HS-5 (cell line): ENCODE data around the gene TMEM191B.
"Not testable (repeated sequence)": the region's sequence is repeated elsewhere in the genome, so short reads cannot be mapped to it uniquely, and the experiment has no call there.

Source experiments
- DNase-seq: peaks from one replicate; pipeline ENCODE4 v3.0.0-alpha.2; 2012; ENCODE audit warnings: low read depth

The TMEM191B gene

DNA sequence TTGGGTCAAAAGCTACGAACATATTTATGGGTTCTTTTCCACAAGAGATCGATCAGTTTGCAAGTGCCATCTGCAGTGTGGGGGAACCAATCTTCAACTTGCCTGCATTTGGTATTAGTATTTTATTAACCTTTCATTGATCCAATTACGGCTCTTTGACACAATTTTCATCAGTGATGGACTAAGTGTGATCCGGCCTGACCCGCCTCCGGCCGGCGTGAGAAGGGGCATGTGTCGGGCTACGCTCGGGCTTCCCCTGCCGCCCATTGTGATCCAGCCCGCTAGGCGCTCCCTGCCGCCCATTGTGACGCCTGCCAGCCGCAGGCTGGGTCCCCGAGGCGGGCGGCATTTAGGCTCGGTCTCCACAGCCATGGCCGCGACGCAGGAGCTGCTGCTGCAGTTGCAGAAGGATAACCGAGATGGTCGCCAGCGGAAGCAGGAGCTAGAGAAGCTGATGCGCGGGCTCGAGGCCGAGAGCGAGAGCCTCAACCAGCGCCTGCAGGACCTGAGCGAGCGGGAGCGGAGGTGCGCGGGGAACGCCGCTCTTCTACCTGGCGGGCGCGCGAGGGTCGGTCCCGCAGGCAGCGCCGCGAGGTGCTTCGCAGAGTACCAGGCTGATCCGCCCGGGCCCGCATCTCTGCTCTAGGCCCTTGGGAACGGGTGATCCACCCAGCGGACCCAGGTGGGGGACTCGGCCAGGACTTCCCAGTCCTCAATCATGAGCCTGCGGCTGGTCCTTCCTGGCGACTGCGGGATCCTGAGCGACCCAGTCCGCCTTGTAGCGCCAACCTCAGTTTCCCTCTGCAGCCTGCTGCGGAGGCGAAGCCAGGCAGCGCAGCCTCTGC, at the start of gene TMEM191B:
Gene TMEM191B, plus strand, starts transcription at position 51 of the 845 bp plus-strand sequence. Its CDS starts 179 bp downstream, at position 230.
- DNase-seq, result not testable (repeated sequence)

DNA sequence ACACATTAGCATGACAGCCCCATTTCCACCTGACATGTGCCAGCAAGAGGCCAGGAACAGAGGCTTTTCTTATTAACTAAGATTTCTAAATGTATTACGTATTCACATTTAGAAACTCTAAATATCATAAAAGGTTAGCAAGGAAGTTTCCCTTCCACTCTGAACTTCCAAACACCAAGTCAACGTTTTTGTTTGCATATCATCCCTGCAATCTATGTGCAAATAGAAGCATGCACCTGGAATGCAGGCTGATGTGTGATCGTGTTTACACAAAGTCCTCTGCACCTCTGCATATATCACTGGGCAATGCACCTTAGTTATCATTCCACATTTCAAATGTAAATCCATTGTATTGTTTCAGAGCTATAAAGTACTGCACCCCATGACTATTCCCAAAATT, 31.4 kb upstream of the TMEM191B start:
- not testable (repeated sequence) for DNase-seq

DNA sequence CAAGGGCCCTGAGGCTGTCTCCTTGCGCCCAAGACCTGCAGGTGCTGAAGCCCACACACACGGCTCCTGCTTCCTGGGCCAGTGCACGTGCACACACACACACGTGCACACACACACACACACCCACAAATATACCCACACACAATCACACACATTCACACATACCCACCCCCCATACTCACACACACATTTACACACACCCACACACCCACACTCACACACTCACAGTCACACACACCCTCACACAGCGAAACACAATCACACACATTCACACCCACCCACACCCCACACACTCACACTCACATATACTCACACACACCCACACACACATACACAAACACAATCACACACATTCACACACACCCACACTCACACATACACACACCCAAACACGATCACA, 16.3 kb upstream of the TMEM191B start:
- DNase-seq, result not testable (repeated sequence)

DNA sequence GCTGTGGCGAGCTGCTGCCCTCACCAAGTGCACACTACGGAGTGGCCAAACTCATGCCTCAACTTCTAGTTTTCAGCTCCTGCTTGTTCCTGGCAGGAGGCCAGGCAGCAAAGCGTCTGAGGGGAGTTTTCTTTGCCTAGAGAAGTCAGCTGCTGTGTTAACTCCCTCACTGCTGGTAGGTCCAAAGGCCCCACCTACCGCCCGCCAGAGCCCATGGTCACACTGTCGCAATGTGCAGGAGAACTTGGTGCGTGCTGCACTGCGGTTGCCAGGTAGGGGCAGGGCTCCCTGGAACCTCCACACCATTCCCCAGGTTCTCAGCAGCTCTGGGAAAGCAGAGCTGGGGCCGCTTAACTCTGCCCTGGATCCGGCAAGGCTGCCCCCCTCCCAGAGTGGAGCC, 15.2 kb upstream of the TMEM191B start:
- not testable (repeated sequence) for DNase-seq

GRCh38 chr22:18513454-18513853, 14.1 kb upstream of the TMEM191B start:
- DNase-seq, result not testable (repeated sequence)

DNA sequence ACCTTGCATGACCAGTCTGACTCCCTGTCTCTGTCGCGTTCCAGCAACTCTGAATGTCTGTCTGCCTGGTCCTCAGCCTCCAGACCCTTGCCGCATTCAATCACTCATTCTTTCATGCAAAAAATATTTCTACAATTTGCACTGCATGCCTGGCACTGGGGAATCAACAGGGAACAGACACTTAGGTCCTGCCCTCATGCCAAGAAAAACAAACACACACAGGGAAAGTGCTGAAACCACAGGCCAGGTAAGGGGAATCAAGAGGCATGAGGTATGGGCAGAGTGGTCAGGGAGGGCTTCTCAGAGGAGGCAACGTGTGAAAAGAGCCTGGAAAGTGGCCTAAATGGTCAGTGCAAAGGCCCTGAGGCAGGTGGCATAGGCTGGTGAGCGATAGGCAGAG, 9.5 kb upstream of the TMEM191B start, which contains the start of gene GGTLC3:
Gene GGTLC3, minus strand, starts transcription at position 101 of the 400 bp plus-strand sequence. CDS start 264 bp downstream, outside the sequence.
- DNase-seq, result not testable (repeated sequence)

DNA sequence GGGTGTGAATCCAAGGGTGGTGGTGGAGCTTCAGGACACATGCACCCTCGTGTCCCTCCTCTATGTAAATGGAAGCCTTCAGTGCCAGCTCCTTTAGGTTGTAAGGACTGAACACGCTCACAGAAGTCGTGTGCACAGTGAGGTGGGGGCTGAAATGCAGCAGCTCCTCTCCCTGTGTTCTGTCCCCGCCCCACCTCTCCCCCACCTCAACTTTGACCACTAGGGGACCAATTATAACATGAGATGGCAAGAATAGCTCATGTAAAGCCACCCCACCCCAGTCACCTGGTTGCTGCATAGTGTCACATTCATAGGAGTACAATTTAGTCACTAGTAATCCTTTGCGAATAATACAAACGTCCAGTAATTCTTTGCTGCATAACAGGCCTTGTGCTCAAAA, 4.8 kb upstream of the TMEM191B start:
- not testable (repeated sequence) for DNase-seq

DNA sequence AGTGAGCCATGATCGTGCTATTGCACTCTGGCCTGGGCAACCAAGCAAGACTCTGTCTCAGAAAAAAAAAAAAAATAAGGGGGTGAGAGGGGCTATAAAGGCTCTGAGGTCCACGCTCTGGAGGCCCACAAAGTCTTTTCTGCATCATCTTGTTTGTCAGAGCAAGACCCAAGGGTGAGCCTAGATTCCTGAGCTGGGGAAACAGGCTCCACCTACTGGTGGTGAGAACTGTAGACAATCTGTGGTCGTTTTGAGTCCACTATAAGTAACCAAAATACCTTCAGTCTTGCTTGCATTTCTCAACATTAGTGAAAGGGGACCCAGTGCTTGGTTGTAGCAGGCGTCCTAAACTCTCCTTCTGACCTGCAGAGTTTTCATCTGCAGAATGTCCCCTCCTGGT, 4.3 kb upstream of the TMEM191B start:
- DNase-seq, result not testable (repeated sequence)

- peak; percentile 42 for DNase-seq
Measured at GRCh38 chr22:18528597-18529415, 1.2 kb downstream of the TMEM191B start.

DNA sequence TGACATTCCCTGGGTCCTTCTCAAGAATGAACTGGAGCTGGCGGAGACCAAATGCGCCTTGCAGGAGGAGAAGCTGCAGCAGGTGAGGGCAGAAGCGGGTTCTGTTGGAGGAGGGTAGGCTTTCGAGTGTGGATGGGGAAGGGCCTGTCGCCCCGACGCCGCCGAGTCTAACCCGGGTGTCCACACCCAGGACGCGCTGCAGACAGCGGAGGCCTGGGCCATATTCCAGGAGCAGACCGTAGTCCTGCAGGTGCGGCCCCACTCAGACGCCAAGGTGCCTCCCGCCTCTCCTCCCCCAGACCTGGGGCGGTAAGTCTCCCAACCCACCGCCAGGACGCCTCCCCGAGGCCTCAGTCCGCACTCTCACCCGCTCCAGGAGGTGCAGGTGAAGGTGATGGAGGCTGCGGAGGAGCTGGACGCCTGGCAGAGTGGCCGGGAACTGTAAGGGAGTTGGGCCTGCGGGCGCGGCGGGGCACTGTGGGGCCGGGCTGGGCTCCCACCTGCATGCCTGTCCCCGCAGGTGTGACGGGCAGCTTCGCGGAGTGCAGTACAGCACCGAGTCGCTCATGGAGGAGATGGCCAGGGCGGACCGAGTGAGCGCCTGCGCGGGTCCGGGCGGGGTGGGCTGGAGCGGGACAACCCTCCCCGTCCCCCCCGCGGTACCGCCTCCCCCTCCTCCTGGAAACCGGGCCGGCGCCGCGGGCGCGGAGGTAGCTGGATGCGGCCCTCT, 2.0 kb downstream of the TMEM191B start:
- not testable (repeated sequence) for DNase-seq

GRCh38 chr22:18533633-18534032, 6.0 kb downstream of the TMEM191B start:
- not testable (repeated sequence) for DNase-seq

- not testable (repeated sequence) for DNase-seq
Measured at GRCh38 chr22:18534315-18534714, 6.7 kb downstream of the TMEM191B start.

DNA sequence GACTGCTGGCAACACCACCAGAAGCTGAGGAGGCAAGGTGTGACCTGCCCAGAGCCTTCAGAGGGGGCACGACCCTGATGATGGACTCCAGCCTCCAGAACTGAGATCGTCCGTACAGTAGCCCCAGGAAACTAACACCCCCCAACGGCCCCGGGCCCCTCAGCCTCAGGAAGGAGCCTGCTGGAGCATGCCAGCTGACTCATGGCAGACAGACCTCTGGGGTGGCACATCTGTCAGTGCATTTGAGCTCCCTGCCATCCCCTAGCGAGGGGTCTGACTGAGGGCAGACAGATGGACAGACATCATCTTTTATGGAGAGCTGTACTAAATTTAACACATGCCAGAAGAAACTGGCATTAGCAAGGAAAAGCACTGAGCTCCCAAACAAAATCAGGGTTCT, 12.4 kb downstream of the TMEM191B start:
- not testable (repeated sequence) for DNase-seq

GRCh38 chr22:18543400-18543799, 15.8 kb downstream of the TMEM191B start:
- DNase-seq, result not testable (repeated sequence)

DNA sequence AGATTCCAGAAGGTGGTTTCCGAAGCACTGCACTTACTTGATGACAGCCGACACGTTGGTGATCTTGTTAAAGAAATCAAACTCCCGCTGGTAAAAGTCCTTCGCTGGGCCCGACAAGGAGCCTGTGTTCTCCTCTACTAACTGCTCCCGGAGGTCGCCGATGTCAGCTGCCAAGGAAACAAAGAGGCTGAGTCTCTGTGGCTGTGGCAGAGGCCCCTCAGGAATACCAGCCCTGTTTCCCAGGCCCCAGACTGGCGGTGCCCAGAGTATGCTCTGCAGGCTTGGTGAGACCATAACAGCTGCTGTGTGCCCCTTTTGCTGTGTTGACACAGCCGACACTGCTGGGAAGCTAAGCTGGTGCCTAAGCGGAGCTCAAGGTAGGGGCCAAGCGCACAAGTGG, 17.0 kb downstream of the TMEM191B start:
- DNase-seq, result not testable (repeated sequence)

GRCh38 chr22:18549458-18550179, 22.0 kb downstream of the TMEM191B start:
- not testable (repeated sequence) for DNase-seq

- not testable (repeated sequence) for DNase-seq
Measured at GRCh38 chr22:18551046-18551445, 23.4 kb downstream of the TMEM191B start.

DNA sequence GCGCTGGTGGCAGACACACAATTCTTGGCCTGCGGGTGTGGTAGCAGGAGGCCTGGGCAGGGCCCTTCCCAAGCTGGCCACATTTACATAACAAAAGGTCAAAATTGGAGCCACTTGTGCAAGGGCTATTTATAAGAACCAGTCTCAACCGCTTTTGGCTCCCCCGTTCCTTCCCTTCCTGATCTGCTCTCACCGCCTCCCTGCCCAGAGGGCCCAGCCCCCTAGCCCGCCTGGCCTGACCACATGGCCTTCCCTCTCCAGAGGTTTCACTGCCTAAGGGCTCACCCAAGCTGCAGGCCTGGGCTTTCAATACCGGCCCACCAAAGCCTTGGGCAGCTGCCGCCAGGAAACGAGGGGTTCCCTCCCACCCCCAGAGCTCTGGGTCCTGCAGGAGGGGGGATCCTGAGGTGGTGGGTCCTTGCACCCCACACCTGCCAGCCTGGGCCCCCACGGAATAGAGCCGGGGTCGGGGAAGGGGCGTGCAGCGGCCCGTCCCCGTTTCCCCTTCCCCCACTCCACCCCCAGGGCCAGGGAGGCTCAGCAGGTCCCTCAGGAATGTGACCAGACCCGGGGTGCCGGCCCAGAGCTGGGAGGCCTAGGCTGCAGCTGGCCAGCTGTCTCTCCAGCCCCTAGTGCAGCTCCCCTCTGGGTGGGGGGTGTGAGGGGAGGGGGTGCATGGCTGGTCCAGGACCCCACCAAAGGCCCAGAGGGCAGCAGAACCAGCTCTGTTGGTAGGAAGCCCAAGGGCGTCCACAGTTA, 25.4 kb downstream of the TMEM191B start:
- DNase-seq, result not testable (repeated sequence)

GRCh38 chr22:18554280-18555256, 27.0 kb downstream of the TMEM191B start:
- not testable (repeated sequence) for DNase-seq
